Glutamatergic neuron (in vitro differentiated cells): Measurements from ENCODE around the gene ZMIZ1. TPM values are rescaled to one million over a fixed set of nuclear protein-coding genes. Genes with fewer than 3 reads are reported as not detected.

Source experiments
- DNase-seq: peaks from one replicate; pipeline ENCODE4 v3.0.0; 2022
- H3K27ac Mint-ChIP-seq: one replicate; pipeline ENCODE4 v1.8.0; 2020; ENCODE audit warnings: mild to moderate bottlenecking, mixed read lengths, inconsistent platforms; ENCODE audit not compliant: unreplicated experiment
- H3K27me3 Mint-ChIP-seq: one replicate; pipeline ENCODE4 v1.8.0; 2020; ENCODE audit warnings: mild to moderate bottlenecking, moderate library complexity, mixed read lengths, inconsistent platforms; ENCODE audit not compliant: unreplicated experiment
- H3K36me3 Mint-ChIP-seq: one replicate; pipeline ENCODE4 v1.8.0; 2020; ENCODE audit warnings: mild to moderate bottlenecking, mixed read lengths, inconsistent platforms; ENCODE audit not compliant: unreplicated experiment
- H3K4me1 Mint-ChIP-seq: one replicate; pipeline ENCODE4 v1.8.0; 2020; ENCODE audit warnings: mild to moderate bottlenecking, low read depth, mixed read lengths, inconsistent platforms; ENCODE audit not compliant: unreplicated experiment
- H3K4me3 Mint-ChIP-seq: one replicate; pipeline ENCODE4 v1.8.0; 2020; ENCODE audit warnings: mild to moderate bottlenecking, mixed read lengths, inconsistent platforms; ENCODE audit not compliant: unreplicated experiment
- H3K9me3 Mint-ChIP-seq: one replicate; pipeline ENCODE4 v1.8.0; 2020; ENCODE audit warnings: mild to moderate bottlenecking, moderate library complexity, mixed read lengths, inconsistent platforms; ENCODE audit not compliant: unreplicated experiment
- CTCF ChIP-seq: fragments of 200-600 bp; sonication (generic); IDR thresholded peaks from one replicate; pipeline ENCODE4 v1.5.0; 2021; ENCODE audit not compliant: partially characterized antibody, unreplicated experiment
- total RNA-seq: library from RNA; stranded (reverse); fragmentation: NEBNext Ultra II Directional; extraction: Animal tissue kit (Norgen Biotek cat#: 25700); gene quantifications from one replicate; pipeline ENCODE4 v1.2.1, GENCODE V29; 2021; ENCODE audit not compliant: unreplicated experiment

Gene ZMIZ1
- total RNA-seq, 1 donor from 2014 or later = 230 TPM

- TF ChIP-seq CTCF = no peak
- Mint-ChIP-seq H3K4me3 (no peak overlapping the region), H3K9me3 (peaks cover 18% of the 10 kb centered on the region), H3K27me3 (peaks cover 16% of the 10 kb centered on the region), H3K27ac (no peak overlapping the region), H3K4me1 (peaks cover 40% of the 10 kb centered on the region), H3K36me3 (no peaks in the 10 kb centered on the region)
- no peak for DNase-seq
Measured at GRCh38 chr10:79142522-79143309, 74.0 kb downstream of the ZMIZ1 start.

GRCh38 chr10:79143879-79144278 is 75.1 kb downstream of the ZMIZ1 start:
- no peak for DNase-seq
- Mint-ChIP-seq H3K27me3 (peaks cover 17% of the 10 kb centered on the region), H3K36me3 (no peaks in the 10 kb centered on the region), H3K27ac (no peak overlapping the region), H3K4me3 (no peak overlapping the region), H3K4me1 (peaks cover 41% of the 10 kb centered on the region), H3K9me3 (peaks cover 18% of the 10 kb centered on the region)
- no peak for TF ChIP-seq CTCF

GRCh38 chr10:79144351-79145173 is 75.8 kb downstream of the ZMIZ1 start:
- Mint-ChIP-seq H3K4me1 (peaks cover 40% of the 10 kb centered on the region), H3K9me3 (peaks cover 19% of the 10 kb centered on the region), H3K4me3 (no peak overlapping the region), H3K27me3 (peaks cover 17% of the 10 kb centered on the region), H3K27ac (no peak overlapping the region), H3K36me3 (no peaks in the 10 kb centered on the region)
- no peak for TF ChIP-seq CTCF
- no peak for DNase-seq

- peaks cover 40% of the 10 kb centered on the region for H3K4me1 Mint-ChIP-seq
- no peak for DNase-seq
- peaks cover 20% of the 10 kb centered on the region for H3K9me3 Mint-ChIP-seq
- no peak for TF ChIP-seq CTCF
- H3K27me3 Mint-ChIP-seq = peaks cover 17% of the 10 kb centered on the region
- no peak overlapping the region for H3K4me3 Mint-ChIP-seq
- no peaks in the 10 kb centered on the region for H3K36me3 Mint-ChIP-seq
- H3K27ac Mint-ChIP-seq = no peak overlapping the region
Measured at GRCh38 chr10:79145174-79145483, 76.4 kb downstream of the ZMIZ1 start.
